Smooth muscle cell of the brain vasculature (primary cell): ENCODE data around the gene TNFAIP2.

ENCODE experiments used
- DNase-seq: peaks from one replicate; pipeline ENCODE4 v3.0.0-alpha.2; 2012; ENCODE audit warnings: low read depth, low spot score

Gene TNFAIP2

GRCh38 chr14:103186241-103186822 lies 63.1 kb downstream of the TNFAIP2 start:
- DNase-seq: no peak
